H9 (cell line): Measurements from ENCODE around the gene S100A8. TPM values are rescaled to one million over a fixed set of nuclear protein-coding genes. Genes with fewer than 3 reads are reported as not detected.

Experiments
- DNase-seq: peaks from one replicate; pipeline ENCODE4 v3.0.0-alpha.2; 2017
- H2AFZ ChIP-seq: one replicate; pipeline ENCODE4 v1.6.1; 2013; ENCODE audit warnings: mild to moderate bottlenecking, low read length, control low read depth, moderate library complexity
- H2AK5ac ChIP-seq: 2 replicates; pipeline ENCODE4 v1.6.1; 2013; ENCODE audit warnings: low read length, control low read depth, mixed read lengths; ENCODE audit not compliant: insufficient read length
- H2BK120ac ChIP-seq: one replicate; pipeline ENCODE4 v1.6.1; 2013; ENCODE audit warnings: low read depth, mild to moderate bottlenecking, low read length, control low read depth, inconsistent platforms; ENCODE audit not compliant: poor library complexity, severe bottlenecking
- H2BK12ac ChIP-seq: 2 replicates; pipeline ENCODE4 v1.6.1; 2013; ENCODE audit warnings: low read length, control low read depth, mixed read lengths, low read depth; ENCODE audit not compliant: insufficient read length
- H2BK15ac ChIP-seq: 2 replicates; pipeline ENCODE4 v1.6.1; 2013; ENCODE audit warnings: low read depth, low read length, control low read depth
- H2BK20ac ChIP-seq: one replicate; pipeline ENCODE4 v1.6.1; 2013; ENCODE audit warnings: low read depth, mild to moderate bottlenecking, low read length, control low read depth, inconsistent platforms; ENCODE audit not compliant: poor library complexity, severe bottlenecking
- H2BK5ac ChIP-seq: 2 replicates; pipeline ENCODE4 v1.6.1; 2013; ENCODE audit warnings: low read length, control low read depth, mixed read lengths; ENCODE audit not compliant: insufficient read length
- H3K14ac ChIP-seq: 2 replicates; pipeline ENCODE4 v1.6.1; 2013; ENCODE audit warnings: low read length, control low read depth; ENCODE audit not compliant: insufficient read depth
- H3K18ac ChIP-seq: 2 replicates; pipeline ENCODE4 v1.6.1; 2013; ENCODE audit warnings: low read depth, mild to moderate bottlenecking, mixed read lengths, low read length, control low read depth; ENCODE audit not compliant: insufficient read length
- H3K23ac ChIP-seq: 2 replicates; pipeline ENCODE4 v1.6.1; 2013; ENCODE audit warnings: low read length, control low read depth, mixed read lengths, low read depth; ENCODE audit not compliant: insufficient read length
- H3K23me2 ChIP-seq: 2 replicates; pipeline ENCODE4 v1.6.1; 2013; ENCODE audit warnings: low read depth, mild to moderate bottlenecking, mixed read lengths, low read length, control low read depth; ENCODE audit not compliant: insufficient read length, poor library complexity, severe bottlenecking
- H3K27ac ChIP-seq: 2 replicates; pipeline ENCODE4 v1.5.1; 2013; ENCODE audit warnings: low read length, control low read depth, mixed read lengths, low read depth; ENCODE audit not compliant: insufficient read length
- H3K27me3 ChIP-seq: 2 replicates; pipeline ENCODE4 v1.6.1; 2013; ENCODE audit warnings: low read length, control low read depth, inconsistent platforms; ENCODE audit not compliant: insufficient read depth
- H3K4ac ChIP-seq: 2 replicates; pipeline ENCODE4 v1.6.1; 2013; ENCODE audit warnings: low read depth, mild to moderate bottlenecking, control low read depth, inconsistent platforms, low read length, moderate library complexity
- H3K4me1 ChIP-seq: 2 replicates; pipeline ENCODE4 v1.6.1; 2013; ENCODE audit warnings: low read length, control low read depth, inconsistent platforms; ENCODE audit not compliant: insufficient read depth
- H3K4me2 ChIP-seq: 2 replicates; pipeline ENCODE4 v1.6.1; 2013; ENCODE audit warnings: low read length, control low read depth, mixed read lengths; ENCODE audit not compliant: insufficient read length, insufficient read depth
- H3K56ac ChIP-seq: 2 replicates; pipeline ENCODE4 v1.6.1; 2013; ENCODE audit warnings: low read depth, mild to moderate bottlenecking, mixed read lengths, low read length, control low read depth; ENCODE audit not compliant: insufficient read length
- H3K79me1 ChIP-seq: 2 replicates; pipeline ENCODE4 v1.6.1; 2013; ENCODE audit warnings: low read depth, mild to moderate bottlenecking, moderate library complexity, low read length, control low read depth, inconsistent platforms; ENCODE audit not compliant: insufficient read depth, poor library complexity, severe bottlenecking
- H3K79me2 ChIP-seq: 2 replicates; pipeline ENCODE4 v1.6.1; 2013; ENCODE audit warnings: low read length, control low read depth, inconsistent platforms; ENCODE audit not compliant: insufficient read depth
- H3K9ac ChIP-seq: 2 replicates; pipeline ENCODE4 v1.6.1; 2013; ENCODE audit warnings: low read length, control low read depth, mixed read lengths; ENCODE audit not compliant: insufficient read length; ENCODE audit errors: extremely low read depth
- H3K9me3 ChIP-seq: one replicate; pipeline ENCODE4 v1.6.1; 2013; ENCODE audit warnings: low read depth, low read length, inconsistent platforms; ENCODE audit not compliant: control insufficient read depth
- H3T11ph ChIP-seq: one replicate; pipeline ENCODE4 v1.6.1; 2013; ENCODE audit warnings: mild to moderate bottlenecking, low read length, control low read depth, inconsistent platforms
- H4K20me1 ChIP-seq: one replicate; pipeline ENCODE4 v1.6.1; 2013; ENCODE audit not compliant: control insufficient read depth, insufficient read length, insufficient read depth
- H4K5ac ChIP-seq: 2 replicates; pipeline ENCODE4 v1.6.1; 2013; ENCODE audit warnings: low read depth, mild to moderate bottlenecking, mixed read lengths, low read length, control low read depth; ENCODE audit not compliant: insufficient read length
- H4K8ac ChIP-seq: replicated peaks from 2 replicates; pipeline ENCODE4 v1.6.1; 2013; ENCODE audit warnings: low read length, control low read depth, mixed read lengths, low read depth; ENCODE audit not compliant: insufficient read length
- H4K91ac ChIP-seq: 2 replicates; pipeline ENCODE4 v1.6.1; 2013; ENCODE audit warnings: low read depth, mild to moderate bottlenecking, moderate library complexity, mixed read lengths, low read length, control low read depth; ENCODE audit not compliant: insufficient read length
- H3K27ac Mint-ChIP-seq, 3 experiments: 2 replicates in 2 of 3; 3 replicates in 1 of 3; pipeline ENCODE4 v1.8.0; 2020 to 2021; ENCODE audit warnings: mixed read lengths in 3 of 3, mild to moderate bottlenecking in 1 of 3, moderate library complexity in 1 of 3
- H3K27me3 Mint-ChIP-seq: 2 replicates; pipeline ENCODE4 v1.8.0; 2021; ENCODE audit warnings: low read depth, mild to moderate bottlenecking, moderate library complexity, mixed read lengths
- H3K36me3 Mint-ChIP-seq, 3 experiments: 2 replicates in 2 of 3; 3 replicates in 1 of 3; pipeline ENCODE4 v1.8.0; 2020 to 2021; ENCODE audit warnings: low read depth in 3 of 3, mixed read lengths in 3 of 3; ENCODE audit not compliant: insufficient read depth in 1 of 3
- H3K4me1 Mint-ChIP-seq, 2 experiments: 2 replicates each; pipeline ENCODE4 v1.8.0; 2020; ENCODE audit warnings: mixed read lengths in 2 of 2
- H3K4me3 Mint-ChIP-seq, 2 experiments: 2 replicates in 1 of 2; 3 replicates in 1 of 2; pipeline ENCODE4 v1.8.0; 2020 to 2021; ENCODE audit warnings: mild to moderate bottlenecking in 2 of 2, mixed read lengths in 2 of 2, moderate library complexity in 1 of 2
- H3K9me3 Mint-ChIP-seq, 2 experiments: 2 replicates in 1 of 2; 3 replicates in 1 of 2; pipeline ENCODE4 v1.8.0; 2020; ENCODE audit warnings: mild to moderate bottlenecking in 2 of 2, mixed read lengths in 2 of 2, moderate library complexity in 1 of 2
- CTCF ChIP-seq: fragments of 200-600 bp; sonication (generic); conservative IDR thresholded peaks from 3 replicates; pipeline ENCODE4 v1.8.0; 2021; ENCODE audit warnings: antibody characterized with exemption, mild to moderate bottlenecking
- WGBS: extraction: QIAGEN DNeasy Blood & Tissue Kit; methylation state at CpG from one replicate; pipeline ENCODE4 v1.1.7; 2013; ENCODE audit warnings: missing lambda C conversion rate, low lambda C conversion rate, mixed read lengths; ENCODE audit not compliant: insufficient read length; ENCODE audit errors: extremely low coverage; 5-methylcytosine and 5-hydroxymethylcytosine counted together
- total RNA-seq: library from RNA; stranded (reverse); gene quantifications from 2 replicates; pipeline ENCODE4 v1.2.1, GENCODE V29; 2021

Gene S100A8
- total RNA-seq, 1 experiment from 2014 or later = not detected

- Histone ChIP-seq H3K4me2 (no peak overlapping the region), H4K91ac (no peak overlapping the region), H2BK120ac (no peak overlapping the region), H3K9me3 (no peaks in the 10 kb centered on the region), H3K4ac (no peak overlapping the region), H3K18ac (no peak overlapping the region), H3K23me2 (no peaks in the 10 kb centered on the region), H2AK5ac (no peak overlapping the region), H2BK15ac (no peak overlapping the region), H3K27me3 (no peaks in the 10 kb centered on the region), H4K20me1 (no peaks in the 10 kb centered on the region), H2BK5ac (no peak overlapping the region), H2BK20ac (no peak overlapping the region), H4K5ac (no peak overlapping the region), H4K8ac (no peak overlapping the region), H3K79me2 (no peaks in the 10 kb centered on the region), H3K27ac (no peak overlapping the region), H3K4me1 (no peaks in the 10 kb centered on the region), H3K14ac (no peak overlapping the region), H2AFZ (no peak overlapping the region), H3K9ac (no peak overlapping the region), H3T11ph (no peak overlapping the region), H3K23ac (no peak overlapping the region), H3K56ac (no peak overlapping the region), H3K79me1 (no peaks in the 10 kb centered on the region), H2BK12ac (no peak overlapping the region)
- H3K9me3 Mint-ChIP-seq = peaks cover 0 to 8% of the 10 kb centered on the region in 2 experiments; a peak in 2 of 5 replicates
- H3K4me1 Mint-ChIP-seq = no peaks in the 10 kb centered on the region
- H3K27me3 Mint-ChIP-seq = no peaks in the 10 kb centered on the region; the same call in none of the 2 replicates
- no peaks in the 10 kb centered on the region for H3K36me3 Mint-ChIP-seq
- DNase-seq = no peak
- no peak for TF ChIP-seq CTCF
- no peak overlapping the region for H3K27ac Mint-ChIP-seq
- no CpG with 5 or more reads among the region's 3 CpGs for WGBS
- no peak overlapping the region for H3K4me3 Mint-ChIP-seq
These were observed 32.2 kb downstream of the S100A8 start for GRCh38 chr1:153358691-153358975.
